Testis (tissue), 2 donors: ENCODE data around the gene TECTA.

ENCODE experiments used
- POLR2A ChIP-seq: fragments of 450-650 bp; IDR thresholded peaks from one replicate; pipeline ENCODE4 v1.6.1; 2017; ENCODE audit warnings: antibody characterized with exemption, mild to moderate bottlenecking, moderate library complexity
- TF ChIP-seq, protein P1 (sequence below), 3 experiments: fragments of 450-650 bp in 2 of 3; fragments of 200-600 bp in 1 of 3; sonication (generic) in 1 of 3; IDR thresholded peaks; one replicate each; pipeline ENCODE4 v1.5.1; 2016 to 2019; ENCODE audit warnings: antibody characterized with exemption in 3 of 3, mild to moderate bottlenecking in 2 of 3, moderate library complexity in 1 of 3

DNA sequence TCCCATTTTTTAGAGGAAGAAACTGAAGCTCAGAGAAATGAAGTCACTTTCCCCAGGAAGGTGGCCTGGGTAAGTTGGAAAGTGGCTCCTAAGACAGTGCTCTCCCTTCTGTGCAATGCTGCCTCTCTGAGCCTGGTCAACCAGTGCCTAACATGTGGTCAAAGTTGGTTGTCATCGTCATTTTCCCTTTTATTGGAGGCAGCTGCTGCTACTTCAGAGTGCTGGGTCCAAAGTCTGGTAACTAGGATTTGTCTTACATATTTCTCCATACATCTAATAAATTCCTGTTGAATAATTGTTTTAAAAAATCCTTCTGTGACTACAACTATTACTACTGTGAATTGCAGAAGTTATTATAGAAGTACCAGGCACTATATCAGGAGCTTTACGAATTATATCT, 48.1 kb downstream of the TECTA start:
- TF ChIP-seq, protein P1, sequence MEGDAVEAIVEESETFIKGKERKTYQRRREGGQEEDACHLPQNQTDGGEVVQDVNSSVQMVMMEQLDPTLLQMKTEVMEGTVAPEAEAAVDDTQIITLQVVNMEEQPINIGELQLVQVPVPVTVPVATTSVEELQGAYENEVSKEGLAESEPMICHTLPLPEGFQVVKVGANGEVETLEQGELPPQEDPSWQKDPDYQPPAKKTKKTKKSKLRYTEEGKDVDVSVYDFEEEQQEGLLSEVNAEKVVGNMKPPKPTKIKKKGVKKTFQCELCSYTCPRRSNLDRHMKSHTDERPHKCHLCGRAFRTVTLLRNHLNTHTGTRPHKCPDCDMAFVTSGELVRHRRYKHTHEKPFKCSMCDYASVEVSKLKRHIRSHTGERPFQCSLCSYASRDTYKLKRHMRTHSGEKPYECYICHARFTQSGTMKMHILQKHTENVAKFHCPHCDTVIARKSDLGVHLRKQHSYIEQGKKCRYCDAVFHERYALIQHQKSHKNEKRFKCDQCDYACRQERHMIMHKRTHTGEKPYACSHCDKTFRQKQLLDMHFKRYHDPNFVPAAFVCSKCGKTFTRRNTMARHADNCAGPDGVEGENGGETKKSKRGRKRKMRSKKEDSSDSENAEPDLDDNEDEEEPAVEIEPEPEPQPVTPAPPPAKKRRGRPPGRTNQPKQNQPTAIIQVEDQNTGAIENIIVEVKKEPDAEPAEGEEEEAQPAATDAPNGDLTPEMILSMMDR (IDR thresholded peaks at IDR 0.05), result no peak
- TF ChIP-seq POLR2A, result no peak
